ENCODE data around the gene CREBRF.
"Not testable (repeated sequence)": the region's sequence is repeated elsewhere in the genome, so short reads cannot be mapped to it uniquely, and the experiment has no call there.

Gene CREBRF

GRCh38 chr5:173035904-173036707 is 20.0 kb upstream of the CREBRF start:
- no peak for DNase-seq (ENCODE audit: low read depth, low spot score)

DNA sequence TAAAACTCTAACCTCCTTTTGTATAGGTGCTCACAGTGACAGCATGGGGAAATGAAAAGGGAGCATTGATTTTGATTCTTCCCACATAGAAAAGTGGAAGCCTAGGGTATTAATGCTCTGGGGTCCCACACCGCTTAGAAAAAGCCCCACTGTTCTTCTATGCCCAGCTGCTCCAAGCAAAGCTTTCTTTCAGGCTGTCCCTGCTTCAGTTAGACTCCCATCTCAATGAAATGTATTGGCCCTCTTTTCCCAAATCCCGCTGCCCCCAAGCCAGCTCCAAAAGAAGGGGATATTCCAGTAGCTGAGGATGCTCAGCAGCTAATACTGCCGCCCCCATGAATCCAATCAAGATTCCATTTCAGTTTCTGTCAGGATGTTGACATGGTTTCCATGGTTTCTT is 17.0 kb upstream of the CREBRF start:
- DNase-seq (ENCODE audit: low read depth, low spot score) = no peak

GRCh38 chr5:173039964-173040363 is 16.2 kb upstream of the CREBRF start:
- DNase-seq (ENCODE audit: low read depth, low spot score) = no peak

- no peak for DNase-seq (ENCODE audit: low read depth, low spot score)
Observed at GRCh38 chr5:173041881-173042762, 14.0 kb upstream of the CREBRF start.

DNA sequence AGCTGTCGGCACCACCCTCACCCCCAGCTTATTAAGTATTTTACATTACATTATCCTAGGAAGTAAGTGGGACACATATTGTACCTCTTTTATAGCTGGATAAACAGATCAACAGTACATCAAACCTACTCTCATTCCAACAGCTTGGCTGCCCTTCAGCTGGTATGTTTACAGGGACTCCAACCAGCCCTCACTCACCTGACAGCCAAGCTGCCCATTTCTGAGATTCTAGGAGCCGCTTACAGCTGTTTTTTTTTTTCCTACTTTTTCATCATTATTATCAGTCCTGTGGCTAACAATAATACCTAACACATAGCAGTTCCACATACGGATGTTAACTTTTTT is 13.4 kb upstream of the CREBRF start:
- DNase-seq (ENCODE audit: low read depth, low spot score) = no peak

- DNase-seq (ENCODE audit: low read depth, low spot score) = no peak
Observed at GRCh38 chr5:173045474-173045873, 10.7 kb upstream of the CREBRF start.

- not testable (repeated sequence) for DNase-seq (ENCODE audit: low read depth, low spot score)
Observed at GRCh38 chr5:173047096-173047837, 8.9 kb upstream of the CREBRF start.

DNA sequence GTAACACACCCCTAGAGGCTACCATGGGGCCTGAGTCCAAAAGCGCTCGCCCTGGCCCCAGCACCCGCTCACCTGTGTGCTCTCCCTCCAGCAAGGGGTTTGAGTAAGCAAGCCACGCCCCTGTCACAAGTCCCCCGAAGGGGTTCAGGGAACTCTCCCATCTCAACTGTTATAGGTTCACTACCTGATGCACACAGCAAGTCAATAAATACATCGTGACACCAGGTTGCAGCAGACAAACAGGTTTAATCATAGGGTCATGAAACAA is 8.4 kb upstream of the CREBRF start:
- no peak for DNase-seq (ENCODE audit: low read depth, low spot score)

DNA sequence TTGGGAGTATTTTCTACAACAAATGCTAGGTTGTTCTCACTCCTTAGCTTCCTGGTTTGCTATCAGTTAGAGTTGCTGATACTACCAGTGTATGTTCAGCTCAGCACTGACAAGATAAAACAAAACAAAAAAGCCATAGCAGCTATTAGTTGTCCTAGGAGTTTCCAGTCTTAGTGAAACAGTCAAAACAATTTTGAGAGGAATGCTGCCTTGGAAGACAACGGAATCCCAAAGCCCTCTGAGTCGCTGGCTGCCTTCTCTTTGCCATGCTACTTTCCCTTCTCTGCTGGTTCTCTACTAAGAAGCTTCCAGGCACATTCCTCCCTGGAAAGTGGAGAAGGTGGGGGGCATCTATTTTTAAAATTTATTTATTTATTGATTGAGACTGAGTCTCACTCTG is 5.4 kb upstream of the CREBRF start:
- DNase-seq (ENCODE audit: low read depth, low spot score) = no peak

DNA sequence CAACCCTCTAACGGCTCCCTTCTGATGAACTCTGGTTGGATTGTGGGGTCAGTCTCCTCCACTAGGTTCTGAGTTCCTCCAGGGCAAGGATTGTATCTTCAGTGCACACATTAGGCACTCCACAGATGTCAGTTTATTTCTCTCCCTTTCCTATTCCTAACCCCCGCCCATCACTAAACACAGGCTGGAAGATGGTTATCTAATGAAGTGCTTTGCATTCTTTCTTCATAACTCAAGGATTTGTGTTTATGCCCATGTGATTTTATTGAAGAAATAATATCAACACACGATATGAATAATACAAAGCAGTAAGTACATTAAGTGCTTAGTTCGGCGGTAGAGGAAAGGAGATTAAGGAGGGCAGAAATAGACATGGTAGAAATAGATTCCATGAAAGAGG is 4.4 kb upstream of the CREBRF start:
- no peak for DNase-seq (ENCODE audit: low read depth, low spot score)

DNA sequence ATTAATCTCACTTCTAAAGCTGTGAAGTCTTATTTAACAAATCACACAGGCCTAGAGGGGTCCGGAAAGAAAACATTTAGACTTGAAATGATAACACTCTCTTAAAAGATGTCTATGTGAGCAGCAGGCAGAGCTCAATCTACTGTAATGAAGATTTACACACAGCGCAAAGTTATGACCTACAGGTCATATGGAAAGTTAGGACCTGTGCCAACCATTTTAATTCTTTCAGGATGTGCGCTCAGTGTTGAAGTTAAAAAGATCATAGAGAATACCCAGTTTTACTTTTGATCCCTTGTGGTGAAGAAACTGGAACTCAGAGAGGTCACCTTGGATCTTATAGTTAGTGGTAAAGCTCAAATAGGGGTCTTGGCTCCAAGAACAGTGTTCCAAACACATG is 3.1 kb upstream of the CREBRF start:
- no peak for DNase-seq (ENCODE audit: low read depth, low spot score)

- no peak for DNase-seq (ENCODE audit: low read depth, low spot score)
Observed at GRCh38 chr5:173055042-173055721, 970 bp upstream of the CREBRF start.

GRCh38 chr5:173055722-173055982 is 500 bp upstream of the CREBRF start:
- no peak for DNase-seq (ENCODE audit: low read depth, low spot score)

DNA sequence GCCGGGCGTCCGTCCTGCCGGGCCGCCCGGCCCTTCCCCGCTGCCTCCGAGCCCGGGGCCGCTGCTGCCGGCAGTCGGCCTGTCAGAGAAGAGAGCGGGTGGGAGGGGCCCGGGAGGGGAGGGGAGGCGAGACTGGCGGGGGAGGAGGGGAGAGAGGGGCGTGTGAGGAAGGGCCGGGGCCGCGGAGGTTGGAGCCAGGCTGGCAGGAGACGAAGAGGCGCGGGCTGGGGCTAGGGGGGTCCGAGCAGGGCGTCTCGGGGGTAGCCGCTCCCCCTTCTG is 570 bp downstream of the CREBRF start:
- no peak for DNase-seq (ENCODE audit: low read depth, low spot score)

DNA sequence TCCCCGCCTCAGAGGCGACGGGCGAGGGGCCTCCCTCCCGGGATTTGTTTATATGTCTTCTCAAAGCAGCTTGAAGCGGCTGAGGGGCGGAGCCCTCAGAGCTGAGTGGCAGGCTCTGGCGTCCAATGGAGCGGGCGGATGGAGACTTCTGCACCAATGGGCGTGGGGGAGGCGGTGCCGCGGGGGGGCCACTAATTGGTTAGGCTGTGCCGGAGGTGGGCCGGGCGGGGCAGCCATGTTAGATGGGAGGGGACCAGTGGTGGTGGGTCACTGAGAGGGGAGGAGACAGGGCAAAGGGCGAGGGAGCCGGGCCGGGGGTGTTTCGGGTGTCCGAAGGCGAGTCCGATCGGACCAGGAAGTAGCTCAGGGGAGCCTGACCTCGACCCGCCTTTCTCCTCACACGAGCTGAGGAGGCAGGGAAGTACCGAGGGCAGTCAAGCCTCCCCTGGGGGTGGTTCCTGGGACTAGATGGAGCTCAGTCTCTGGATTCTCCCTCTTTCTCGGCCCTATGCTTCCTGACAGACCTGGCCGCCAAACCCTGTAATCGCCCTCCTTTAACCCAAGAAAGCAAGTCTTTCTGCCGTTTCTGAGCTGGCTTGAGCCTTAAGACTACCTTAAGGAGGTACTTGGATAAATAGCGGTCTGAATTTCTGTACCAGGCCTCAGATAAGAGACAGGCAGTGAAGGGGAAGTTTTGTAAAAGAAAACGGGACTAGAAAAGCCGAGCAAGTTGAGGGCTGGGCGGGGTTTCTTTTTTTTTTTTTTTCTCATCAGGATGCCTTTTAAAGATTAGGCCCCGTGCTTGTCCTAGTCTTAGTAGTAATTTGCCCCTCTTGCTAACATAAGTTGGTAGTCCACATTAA is 1.1 kb downstream of the CREBRF start:
- peak; percentile 98 for DNase-seq (ENCODE audit: low read depth, low spot score)

DNA sequence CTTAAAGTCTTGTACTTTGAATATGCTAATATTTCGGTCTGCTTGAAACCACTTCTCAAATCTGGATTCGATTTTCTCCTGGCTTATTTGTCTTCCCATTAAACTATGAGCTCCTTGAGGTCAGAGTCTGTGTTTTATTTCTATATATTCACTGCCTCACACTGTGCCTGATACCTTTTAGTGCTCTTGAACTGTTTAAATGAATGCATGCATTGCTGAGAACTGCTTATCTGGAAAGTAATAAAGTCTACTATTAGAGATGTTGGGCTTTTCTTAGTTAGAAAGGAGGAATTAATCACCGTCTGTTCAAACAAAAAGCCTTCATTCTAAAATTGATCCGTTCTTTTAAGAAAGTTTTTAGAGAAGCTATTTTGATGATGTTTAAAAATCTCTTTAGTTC is 6.0 kb downstream of the CREBRF start:
- no peak for DNase-seq (ENCODE audit: low read depth, low spot score)

- DNase-seq (ENCODE audit: low read depth, low spot score) = no peak
Observed at GRCh38 chr5:173065155-173065554, 9.0 kb downstream of the CREBRF start.

GRCh38 chr5:173069671-173070070 is 13.5 kb downstream of the CREBRF start:
- no peak for DNase-seq (ENCODE audit: low read depth, low spot score)

DNA sequence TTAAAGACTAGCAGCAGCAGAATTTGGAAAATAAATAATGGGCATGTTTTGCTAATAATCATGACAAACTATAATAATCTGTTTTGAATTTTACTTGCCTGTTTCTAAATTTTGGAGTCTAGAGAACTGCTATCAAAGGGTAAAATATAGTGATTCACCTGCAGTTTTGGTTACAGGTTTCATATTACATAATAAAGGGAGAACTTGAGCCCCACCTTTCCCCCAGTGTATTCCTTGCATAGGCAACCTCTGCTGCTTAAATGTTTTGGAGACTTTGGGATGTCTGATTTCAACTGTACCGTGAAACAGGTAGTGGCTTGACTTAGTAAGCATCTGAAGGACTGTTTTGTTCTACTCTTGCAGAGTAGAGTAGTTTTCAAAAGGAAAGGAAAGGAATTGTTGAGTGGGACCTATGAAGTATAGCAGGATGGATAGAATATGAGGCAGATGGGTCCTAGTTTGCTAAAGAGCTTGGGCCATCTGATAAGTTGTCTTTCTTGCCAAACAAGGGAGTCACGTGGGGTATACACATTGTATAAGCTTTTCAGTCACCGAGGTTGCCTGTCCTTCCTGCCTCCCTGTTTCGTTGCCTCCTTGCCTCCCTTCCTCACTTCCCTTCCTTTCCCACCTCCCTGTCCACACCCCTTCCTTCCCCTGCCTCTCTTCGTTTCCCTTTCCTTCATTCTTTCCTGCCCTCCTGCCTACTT is 19.1 kb downstream of the CREBRF start:
- DNase-seq (ENCODE audit: low read depth, low spot score) = no peak

- no peak for DNase-seq (ENCODE audit: low read depth, low spot score)
Observed at GRCh38 chr5:173075970-173076369, 19.8 kb downstream of the CREBRF start.

GRCh38 chr5:173076471-173076870 is 20.3 kb downstream of the CREBRF start:
- DNase-seq (ENCODE audit: low read depth, low spot score) = not testable (repeated sequence)

Measured in activated CD4-positive, CD25-positive, alpha-beta regulatory T cell treated with anti-CD3 and anti-CD28 coated beads, Interleukin-2, amount 50 U/mL, for 16 hours (primary cell).